GDM1 (cell line): ENCODE measurements around the gene THBD.

Experiments used
- DNase-seq: peaks from one replicate; lab custom pipeline; 2025; lab: John Stamatoyannopoulos, UW

Gene THBD, protein sequence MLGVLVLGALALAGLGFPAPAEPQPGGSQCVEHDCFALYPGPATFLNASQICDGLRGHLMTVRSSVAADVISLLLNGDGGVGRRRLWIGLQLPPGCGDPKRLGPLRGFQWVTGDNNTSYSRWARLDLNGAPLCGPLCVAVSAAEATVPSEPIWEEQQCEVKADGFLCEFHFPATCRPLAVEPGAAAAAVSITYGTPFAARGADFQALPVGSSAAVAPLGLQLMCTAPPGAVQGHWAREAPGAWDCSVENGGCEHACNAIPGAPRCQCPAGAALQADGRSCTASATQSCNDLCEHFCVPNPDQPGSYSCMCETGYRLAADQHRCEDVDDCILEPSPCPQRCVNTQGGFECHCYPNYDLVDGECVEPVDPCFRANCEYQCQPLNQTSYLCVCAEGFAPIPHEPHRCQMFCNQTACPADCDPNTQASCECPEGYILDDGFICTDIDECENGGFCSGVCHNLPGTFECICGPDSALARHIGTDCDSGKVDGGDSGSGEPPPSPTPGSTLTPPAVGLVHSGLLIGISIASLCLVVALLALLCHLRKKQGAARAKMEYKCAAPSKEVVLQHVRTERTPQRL

DNA sequence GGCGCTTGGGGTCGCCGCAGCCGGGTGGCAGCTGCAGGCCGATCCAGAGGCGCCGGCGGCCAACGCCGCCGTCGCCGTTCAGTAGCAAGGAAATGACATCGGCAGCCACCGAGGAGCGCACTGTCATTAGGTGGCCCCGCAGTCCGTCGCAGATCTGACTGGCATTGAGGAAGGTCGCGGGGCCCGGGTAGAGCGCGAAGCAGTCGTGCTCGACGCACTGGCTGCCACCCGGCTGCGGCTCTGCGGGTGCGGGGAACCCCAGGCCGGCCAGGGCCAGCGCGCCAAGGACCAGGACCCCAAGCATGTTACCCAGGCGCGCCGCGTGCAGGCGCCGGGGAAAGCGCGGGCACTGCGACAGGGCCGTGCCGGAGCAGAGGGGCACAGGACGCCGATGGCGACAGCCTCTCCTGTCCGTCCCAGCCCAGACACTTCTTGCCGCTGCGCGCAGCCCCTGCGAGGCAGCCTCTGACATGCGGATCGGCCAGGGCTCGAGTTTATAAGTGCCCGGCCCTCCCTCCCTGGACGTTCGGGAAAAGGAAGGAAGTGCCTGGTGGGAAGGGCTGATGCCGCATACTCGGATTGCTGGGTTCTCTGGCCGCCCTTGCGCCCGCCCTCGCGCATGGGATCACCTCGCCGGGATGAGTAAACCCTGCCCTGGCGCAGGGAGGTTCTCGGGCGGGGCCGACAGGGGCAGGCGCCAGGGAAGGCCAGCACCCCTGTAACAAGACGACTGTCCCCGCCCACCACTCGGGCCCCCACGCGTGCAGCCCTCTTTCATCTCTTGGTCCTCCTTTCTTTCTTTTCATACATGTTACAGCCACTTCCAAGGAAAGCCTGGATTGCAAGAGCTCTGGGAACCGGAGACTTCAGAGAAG, at the start of gene THBD:
TSS of gene THBD (minus strand) at position 472 of the 875 bp plus-strand sequence. CDS start at position 304, 168 bp downstream.
- peak; percentile 60 for DNase-seq

DNA sequence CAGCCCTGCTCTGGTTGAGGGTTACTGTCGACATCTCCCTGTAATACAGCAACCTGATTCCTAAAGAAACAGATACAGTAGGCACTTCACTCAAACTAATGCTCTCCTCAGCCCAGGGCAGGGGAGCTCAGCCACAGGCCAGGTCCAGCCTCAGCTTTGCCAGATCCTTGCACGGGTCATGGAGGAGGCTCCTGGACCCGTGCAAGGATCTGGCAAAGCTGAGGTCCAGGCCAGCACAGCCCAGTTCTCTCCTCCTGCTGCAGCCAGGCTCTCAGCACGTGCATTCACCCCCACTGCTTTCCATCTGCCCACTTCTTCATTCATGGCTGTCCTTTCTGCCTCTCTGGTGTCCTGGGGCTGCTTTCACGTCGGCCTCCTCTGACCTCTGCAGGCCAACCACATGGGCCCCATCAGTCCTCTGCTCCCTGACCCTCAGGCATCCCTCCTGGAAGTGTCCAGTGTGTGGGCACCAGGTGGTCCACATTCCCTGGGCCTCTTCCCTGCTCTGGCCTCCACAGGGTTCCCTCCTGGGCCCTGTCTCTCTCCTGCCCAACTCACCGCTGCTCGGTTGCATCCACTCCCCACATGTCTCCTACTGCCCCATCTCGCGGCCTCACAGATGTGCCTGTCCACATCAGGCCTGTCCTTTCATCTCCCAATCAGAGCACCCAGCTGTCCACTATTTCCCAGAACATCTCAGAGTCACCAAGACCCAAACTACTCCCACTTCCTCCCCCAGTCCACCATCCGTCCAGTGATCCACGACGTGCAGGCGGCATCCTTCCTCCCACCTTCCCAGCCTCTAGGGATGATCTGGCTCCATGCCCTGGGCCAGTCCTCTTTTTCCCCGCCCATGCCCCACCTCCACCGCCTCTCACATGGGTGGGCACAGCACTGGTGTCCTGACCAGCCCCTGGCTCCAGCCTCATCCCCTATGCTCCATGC, 48.4 kb upstream of the THBD start:
- DNase-seq = no peak

DNA sequence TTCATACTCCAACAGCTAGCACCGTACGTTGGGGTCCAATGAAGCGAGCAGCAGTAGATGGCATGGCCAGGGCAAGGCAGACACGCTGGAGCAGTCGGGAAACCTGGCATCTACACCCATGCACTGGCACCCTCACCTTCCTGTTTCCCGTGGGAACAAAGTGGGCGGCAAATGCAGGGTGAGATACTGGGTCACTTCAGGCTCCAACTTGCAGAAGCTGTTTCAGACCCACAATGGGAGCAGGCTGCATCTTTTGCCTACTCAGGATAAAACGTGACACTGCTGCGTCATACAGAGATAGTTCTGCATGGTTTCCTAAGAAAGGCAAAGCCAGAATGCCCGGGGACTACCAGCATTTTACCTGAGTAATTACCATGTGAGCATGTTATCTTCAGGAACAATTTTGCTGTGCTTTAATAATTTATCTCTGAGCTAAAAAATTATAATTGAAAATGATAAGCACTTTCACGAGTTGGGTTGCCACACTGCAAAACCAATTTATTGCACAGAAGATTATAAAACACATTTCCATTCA, 47.6 kb upstream of the THBD start:
- DNase-seq = no peak

DNA sequence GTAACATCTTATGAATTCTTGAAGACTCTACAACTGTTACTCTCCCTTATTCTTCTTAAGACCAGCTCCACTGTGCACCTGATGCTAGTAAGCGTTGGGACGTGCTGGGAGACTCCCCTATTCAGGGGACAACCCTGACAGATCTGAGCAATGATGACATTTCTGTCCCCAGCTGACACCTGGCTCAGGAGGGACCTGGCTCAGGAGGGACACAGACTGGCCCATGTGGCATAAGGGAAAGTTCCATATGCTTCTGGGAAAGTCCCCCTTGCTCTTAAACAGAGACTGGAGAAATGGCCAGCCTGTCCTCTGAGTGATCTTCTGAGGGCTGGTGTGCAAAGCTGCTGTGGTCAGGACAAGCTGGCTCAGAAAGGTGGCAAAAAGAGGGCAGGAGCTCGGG, 46.6 kb upstream of the THBD start:
- DNase-seq = no peak

DNA sequence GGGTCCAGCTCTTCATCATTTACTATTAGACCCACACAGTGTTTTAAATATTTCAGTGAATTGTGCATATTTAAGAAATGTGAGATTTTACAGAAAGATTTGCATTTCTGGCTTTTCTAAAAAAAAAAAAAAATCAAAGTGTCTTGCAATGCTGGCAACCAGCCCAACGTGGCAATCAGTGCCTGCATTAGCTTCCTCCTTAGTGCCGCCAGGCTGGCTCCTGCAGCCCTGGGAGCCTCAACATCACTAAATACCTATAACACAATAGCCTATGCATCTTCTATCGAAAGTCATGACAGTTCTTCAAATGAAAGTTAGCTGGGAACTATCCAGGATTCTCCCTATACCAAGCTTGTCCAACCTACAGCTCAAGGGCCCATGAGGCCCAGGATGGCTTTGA, 46.0 kb upstream of the THBD start:
- no peak for DNase-seq

DNA sequence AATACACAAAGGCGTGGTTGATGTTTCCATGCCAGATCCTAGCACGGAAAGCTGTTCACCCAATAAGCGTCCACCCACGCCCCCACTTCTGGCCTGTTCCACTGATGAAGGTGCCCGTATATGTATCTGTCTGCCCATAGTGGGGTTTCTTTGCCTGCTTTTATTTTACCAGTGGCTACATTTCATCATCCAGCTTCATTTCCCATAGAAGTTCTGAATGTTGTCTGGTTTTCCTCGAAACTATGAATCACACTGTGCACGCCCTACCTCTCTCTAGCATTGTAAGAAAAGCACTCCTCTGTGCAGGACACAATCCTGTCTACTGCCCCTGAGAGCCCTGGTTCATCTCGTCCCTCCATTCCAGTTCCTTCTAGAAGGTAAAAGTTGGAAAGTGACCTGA, 45.5 kb upstream of the THBD start:
- no peak for DNase-seq

DNA sequence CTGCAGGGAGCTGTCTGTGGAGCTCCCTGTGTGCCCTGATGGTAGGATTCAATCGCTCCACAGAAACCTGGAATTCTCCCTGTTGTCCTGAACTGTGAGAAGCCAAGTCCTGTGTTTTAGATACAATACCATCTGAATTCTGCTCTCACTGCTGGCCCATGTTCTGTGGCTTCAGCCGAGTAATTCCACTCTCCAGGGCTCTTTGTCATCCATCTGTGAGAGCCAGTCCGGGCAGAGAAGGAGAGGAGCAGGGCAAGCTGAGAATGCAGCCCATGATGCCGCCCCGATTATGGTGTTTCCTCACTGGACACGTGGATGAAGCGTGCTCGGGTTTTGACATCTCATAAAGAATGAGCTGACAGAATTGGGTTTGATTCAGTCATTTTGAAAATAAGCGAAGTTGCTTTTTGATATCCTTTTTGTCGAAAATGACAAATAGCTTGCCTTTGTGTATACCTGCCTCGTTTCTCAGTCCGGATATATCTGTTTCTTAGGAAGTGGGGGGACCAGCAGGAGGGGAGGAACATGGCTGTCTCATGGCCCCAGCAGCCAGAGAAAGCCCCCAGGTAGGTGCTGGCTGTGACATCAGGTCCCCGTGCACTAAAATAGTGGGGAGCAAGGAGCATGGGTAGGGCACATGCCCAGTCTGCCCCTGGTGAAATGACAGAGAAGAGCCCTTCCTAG, 44.9 kb upstream of the THBD start:
- no peak for DNase-seq

DNA sequence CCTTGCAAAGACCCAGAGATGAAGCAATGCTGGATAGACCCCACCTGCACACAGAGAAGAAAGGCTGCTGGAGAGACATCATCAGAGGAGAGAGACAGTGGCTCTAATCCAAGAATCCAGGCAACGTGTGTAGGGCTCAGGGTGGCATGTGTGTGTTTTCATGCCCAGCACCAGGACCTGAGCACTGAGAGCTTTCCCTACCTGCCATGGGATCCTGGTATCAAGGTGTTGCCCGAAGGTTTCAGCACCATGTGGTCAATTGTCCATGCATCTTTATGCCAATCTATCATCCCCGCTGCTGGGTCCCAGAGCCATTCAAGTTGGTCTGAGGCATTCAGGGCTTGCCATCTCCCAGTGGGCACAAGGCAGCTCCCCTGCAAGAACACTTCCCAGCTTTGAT, 44.1 kb upstream of the THBD start:
- DNase-seq = no peak

DNA sequence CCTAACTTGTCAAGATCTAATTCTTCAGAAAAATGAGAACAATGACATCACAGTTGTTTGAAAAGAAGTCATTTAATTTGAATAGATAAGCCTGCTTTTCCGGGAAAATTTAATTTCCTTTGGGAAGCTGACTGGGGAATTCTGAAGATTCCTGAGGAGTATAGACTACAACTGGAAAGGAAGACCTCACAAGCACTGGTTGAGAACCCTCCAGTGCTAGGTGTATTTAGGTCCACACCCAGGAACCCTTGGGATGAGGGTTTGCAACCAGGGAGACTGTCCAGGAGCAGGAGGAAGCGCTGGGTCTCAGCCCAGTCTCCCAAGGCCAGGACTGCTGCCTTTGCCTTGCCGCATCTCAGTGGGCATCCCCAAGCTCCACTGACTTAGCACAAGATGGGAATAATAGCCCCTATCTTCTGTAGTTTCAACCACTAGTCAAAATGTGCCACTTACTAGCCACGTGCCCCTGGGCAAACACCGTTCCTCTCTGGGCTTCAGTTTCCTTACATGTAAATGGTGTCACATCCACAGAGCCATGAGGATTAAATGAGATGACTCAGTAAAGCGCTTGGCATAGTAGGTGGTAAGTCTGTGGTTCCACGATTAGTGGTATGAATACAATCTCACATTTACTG, 43.5 kb upstream of the THBD start:
- no peak for DNase-seq

DNA sequence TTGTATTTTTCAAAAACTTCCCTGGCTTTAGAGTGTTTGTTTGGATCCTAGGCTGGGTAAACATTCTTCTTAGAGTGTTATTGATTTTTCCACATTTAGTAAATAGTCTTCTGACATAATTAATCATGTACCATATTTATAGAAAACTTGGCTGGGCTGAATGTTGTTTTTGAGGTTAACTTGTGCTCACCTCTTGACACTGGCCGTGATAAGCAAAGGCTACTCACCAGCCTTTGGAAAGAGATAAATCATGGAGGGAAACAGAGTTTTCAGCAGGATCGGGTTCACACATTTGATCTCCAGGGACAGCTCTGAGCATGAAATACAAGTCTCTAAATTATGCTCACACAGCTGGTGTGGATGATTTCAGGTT, 42.9 kb upstream of the THBD start:
- DNase-seq = no peak

DNA sequence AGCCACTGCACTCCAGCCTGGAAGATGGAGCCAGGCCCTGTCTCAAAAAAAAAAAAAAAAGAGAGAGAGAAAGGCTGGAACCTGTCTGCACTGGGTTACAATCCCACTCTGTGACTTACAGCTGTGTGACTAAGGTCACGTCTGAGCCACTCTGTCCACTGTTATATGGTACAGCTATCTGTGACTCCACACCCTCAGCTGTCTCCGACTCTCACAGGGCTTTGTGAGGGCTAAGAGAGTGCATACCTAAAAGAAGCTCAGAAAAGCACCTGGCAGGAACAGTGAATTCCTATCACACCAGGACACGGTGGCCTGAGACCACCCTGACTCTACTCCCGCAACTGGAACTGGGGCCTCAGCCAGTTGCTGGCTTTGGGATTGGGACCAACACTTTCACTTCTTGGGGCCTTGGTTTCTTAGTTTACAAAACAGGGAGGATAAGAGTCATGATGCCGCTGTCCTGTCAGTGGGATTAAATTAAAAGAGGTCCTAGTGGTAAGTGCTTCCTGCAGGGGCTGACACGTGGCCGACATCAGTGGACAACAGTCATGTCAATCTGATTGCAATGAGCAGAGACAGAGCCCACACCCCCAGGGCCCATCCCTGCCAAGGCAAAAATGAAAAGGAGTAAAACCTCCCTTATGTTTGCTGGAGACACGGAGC, 42.4 kb upstream of the THBD start:
- no peak for DNase-seq

DNA sequence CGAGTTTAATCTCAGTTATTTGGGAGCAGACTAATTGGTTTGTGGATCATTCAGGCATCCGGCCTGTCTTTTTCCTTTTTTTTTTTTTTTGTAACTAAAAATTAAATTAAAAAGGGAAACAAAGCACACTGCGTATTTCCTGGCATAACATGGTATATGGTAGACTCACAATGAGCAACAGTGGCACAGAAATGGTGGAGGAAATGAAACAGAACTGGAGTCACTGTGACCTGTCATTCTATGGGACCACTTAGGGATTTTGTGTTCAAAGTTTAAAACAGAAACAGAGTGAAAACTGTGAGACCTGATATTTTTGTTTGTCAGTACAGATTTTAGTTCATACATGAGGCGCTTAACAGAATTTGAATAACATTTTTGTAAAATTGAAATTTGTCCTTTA, 41.4 kb upstream of the THBD start:
- no peak for DNase-seq

DNA sequence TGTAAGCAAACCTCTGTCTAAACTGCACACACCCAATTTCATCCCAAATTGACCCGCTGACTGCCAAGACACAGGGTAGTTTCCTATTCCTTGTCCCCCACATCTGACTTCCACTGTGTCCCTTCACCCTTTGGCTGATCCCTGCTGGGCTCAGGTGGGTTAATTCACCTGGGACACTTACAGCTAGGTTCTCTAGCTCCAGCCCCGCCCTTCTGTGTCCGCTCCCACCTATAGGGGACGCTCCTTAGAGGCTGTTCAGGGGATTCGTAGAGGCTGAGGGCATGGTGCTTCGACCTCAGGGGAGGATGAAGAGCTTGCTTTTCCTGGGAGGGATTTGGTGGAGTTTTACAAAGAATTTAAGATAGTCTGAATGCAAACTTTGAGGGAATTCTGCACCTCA, 40.7 kb upstream of the THBD start:
- no peak for DNase-seq

DNA sequence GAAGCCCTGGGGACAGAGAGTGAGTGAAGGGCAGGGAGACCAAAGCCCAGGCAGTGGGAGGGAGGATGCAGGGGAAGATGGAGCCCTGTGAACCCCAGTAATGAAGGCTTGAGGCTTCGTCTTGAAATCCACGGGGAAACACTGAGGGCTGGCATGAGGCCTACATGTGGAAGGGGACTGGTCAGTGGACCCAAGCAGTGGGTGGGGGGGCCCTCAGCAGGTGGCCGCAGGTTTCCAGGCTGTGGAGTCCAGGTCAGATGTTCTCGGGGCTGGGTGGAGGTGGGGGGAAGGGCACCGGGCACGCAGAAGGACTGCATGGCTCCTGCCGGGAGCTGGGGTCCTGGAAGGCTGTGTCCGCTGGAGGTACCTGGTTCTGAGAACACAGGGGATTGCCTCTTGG, 39.4 kb upstream of the THBD start:
- no peak for DNase-seq

DNA sequence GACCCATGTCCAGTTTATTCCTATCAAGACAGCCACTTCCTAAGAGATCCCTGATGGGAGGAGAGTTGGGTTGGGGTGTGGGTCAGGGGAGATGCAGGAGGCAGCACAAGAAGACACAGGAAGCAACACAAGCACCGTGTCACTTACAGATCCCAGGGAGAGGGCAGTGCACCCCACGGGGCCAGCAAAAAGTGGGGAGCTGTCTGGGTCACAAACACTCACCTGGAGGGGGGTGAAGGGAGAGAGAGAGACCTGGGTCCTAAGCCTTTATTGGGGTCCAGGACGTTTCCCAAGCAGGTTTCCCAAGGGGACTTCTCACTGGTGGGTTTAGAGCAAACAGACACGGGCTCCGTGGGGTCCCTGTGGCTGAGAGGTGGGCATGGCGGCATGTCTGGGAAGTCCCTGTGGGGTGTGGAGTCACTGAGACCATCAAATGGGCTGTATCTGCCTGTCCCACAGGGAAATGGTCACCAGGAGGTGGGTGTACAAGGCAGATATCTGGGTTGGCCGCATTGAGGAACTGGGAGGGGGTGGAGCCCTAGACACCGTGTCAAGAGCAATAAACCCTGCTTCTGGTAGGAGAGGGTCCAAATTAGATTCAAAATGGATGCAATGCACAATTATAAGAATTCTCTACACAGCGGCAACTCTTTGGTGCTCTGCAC, 38.2 kb upstream of the THBD start:
- peak; percentile 17 for DNase-seq

DNA sequence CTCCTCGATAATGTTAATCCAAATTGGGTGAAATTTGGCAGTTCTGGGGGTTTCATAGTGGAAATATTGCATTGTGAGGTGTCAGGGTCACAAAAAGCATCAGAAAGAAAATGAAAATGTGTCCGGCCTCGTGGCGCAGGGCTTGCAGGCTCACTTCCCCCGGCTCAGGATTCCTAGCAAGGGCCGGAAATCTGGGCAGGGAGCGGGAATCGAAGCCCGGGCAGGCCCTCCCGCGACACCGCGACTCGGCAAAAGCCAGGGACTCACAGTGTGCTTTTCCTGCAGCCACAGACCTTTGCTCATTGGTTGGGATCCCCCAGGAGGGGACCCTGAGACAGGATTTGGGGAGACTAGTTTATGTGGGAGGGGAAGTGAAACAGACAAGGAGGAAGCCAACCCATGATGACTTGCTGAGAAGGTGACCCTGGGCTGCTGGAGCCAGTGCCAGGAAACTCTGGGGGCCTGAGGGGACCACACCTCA, 37.5 kb upstream of the THBD start:
- peak; percentile 21 for DNase-seq

DNA sequence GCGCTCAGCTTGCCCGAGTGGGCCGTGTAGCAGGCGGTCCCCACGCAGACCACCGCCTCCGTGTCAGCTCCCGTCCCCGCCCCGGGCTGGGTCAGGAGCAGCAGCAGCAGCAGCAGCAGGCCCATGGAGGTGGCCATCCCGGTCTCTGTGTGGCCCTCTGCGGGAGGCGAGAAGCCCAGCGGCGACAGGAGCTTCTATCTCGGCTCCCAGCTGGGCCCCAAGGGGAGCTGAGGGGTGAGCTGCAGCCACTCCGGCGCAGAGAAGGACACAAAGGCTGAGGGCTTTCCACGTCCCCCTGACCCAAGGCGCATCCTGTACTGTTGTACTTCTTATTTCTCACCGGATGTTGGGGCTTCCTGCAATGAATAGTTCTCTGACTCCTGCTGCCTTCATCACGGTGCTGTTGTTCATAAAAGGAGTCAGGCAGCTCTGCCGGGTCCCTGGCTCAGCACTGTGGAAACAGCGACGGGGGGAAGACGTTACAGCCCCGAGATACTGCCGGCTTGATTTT, 36.6 kb upstream of the THBD start, which contains the start of gene CD93:
TSS of gene CD93 (minus strand) at position 269 of the 511 bp plus-strand sequence. CDS start at position 137, 132 bp downstream.
- DNase-seq = peak; percentile 86

DNA sequence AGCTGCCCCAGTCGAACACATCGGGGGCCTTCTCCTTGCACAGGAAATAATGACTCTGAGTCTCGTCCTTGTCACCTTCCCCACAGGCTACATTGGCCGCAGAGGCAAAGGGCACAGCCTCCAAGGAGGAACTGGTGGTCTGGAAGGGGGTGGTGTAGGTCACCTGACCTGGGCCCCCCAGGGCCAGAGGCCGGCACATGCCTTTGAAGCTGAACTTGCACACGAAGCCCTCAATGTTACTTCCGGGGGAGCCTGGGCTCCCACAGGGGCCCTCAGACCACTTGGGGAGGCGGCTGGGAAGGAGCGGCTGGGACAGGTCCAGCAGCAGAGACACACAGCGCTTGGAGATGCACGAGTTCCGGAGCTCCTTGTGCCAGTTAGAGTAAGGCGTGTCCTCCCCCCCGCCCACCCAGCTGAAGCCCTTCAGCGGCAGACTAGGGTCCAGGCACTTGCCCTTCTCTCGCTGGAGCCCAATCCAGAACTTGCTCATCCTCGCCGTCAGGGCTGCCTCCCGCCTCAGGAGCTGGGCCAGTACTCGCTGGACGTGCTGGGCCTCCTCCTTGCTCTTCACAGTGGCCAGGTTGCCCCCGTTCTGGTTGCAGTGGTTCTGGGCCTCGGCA, 36.1 kb upstream of the THBD start:
- DNase-seq = peak; percentile 37
